Vagina (tissue), 2 donors: Measurements from ENCODE around the gene HLA-B.

ENCODE experiments used
- CTCF ChIP-seq, 3 experiments: fragments of 450-650 bp in 2 of 3; fragments of 200-600 bp in 1 of 3; sonication (generic) in 1 of 3; IDR thresholded peaks; one replicate each; pipeline ENCODE4 v1.5.1; 2017 to 2019; ENCODE audit warnings: antibody characterized with exemption in 3 of 3, mild to moderate bottlenecking in 2 of 3, moderate library complexity in 2 of 3
- POLR2A ChIP-seq, 2 donors: fragments of 450-650 bp; IDR thresholded peaks; one replicate each; pipeline ENCODE4 v1.6.1; 2017; ENCODE audit warnings: antibody characterized with exemption in 2 of 2, mild to moderate bottlenecking in 2 of 2, moderate library complexity in 2 of 2

GRCh38 chr6:31393932-31394331 is 37.0 kb upstream of the HLA-B start:
- TF ChIP-seq CTCF (IDR thresholded peaks at IDR 0.05) (no peak), POLR2A (IDR thresholded peaks at IDR 0.05) (no peak)
